DOHH2 (cell line): ENCODE results near the gene RILPL1.

ENCODE experiments used
- EZH2phosphoT487 ChIP-seq: fragments of 200-600 bp; sonication (generic); IDR thresholded peaks from 2 replicates; pipeline ENCODE4 v1.6.1; 2017; ENCODE audit warnings: borderline replicate concordance, mild to moderate bottlenecking, antibody characterized with exemption, low read length, moderate library complexity, mixed read lengths
- TF ChIP-seq, protein P1 (sequence below): fragments of 200-600 bp; sonication (generic); IDR thresholded peaks from one replicate; pipeline ENCODE4 v1.5.1; 2014; ENCODE audit warnings: antibody characterized with exemption, mild to moderate bottlenecking, low read depth, low read length; ENCODE audit not compliant: poor library complexity, severe bottlenecking

DNA sequence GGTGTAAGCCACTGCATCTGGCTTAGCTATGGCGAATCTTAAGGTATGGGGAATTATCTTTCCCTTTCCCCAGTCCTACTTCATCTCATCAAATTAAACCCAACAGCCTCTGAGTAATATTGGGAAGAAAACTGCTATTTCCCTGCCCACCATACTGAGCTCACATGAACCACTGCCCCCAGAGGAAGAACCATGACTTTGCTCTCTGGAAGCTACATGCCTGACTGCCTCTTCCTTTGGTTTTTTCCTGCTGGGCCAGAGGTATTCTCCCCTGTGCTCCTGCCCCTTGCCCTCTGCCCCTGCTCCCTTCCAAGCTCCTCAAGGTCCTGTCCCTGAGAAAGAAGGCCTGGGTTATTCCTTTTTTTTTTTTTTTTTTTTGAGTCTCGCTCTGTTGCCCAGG lies 112.2 kb downstream of the RILPL1 start:
- TF ChIP-seq, protein P1, sequence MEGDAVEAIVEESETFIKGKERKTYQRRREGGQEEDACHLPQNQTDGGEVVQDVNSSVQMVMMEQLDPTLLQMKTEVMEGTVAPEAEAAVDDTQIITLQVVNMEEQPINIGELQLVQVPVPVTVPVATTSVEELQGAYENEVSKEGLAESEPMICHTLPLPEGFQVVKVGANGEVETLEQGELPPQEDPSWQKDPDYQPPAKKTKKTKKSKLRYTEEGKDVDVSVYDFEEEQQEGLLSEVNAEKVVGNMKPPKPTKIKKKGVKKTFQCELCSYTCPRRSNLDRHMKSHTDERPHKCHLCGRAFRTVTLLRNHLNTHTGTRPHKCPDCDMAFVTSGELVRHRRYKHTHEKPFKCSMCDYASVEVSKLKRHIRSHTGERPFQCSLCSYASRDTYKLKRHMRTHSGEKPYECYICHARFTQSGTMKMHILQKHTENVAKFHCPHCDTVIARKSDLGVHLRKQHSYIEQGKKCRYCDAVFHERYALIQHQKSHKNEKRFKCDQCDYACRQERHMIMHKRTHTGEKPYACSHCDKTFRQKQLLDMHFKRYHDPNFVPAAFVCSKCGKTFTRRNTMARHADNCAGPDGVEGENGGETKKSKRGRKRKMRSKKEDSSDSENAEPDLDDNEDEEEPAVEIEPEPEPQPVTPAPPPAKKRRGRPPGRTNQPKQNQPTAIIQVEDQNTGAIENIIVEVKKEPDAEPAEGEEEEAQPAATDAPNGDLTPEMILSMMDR = no peak
- no peak for TF ChIP-seq EZH2phosphoT487
